ENCODE results near the gene EPHA8.

GRCh38 chr1:22643928-22644327 lies 80.6 kb downstream of the EPHA8 start:
- TF ChIP-seq CTCF (conservative IDR thresholded peaks at IDR 0.05) (no peak), ZFX (IDR thresholded peaks at IDR 0.05) (no peak)

Measured in C4-2B (cell line).